SK-N-SH (cell line): ENCODE measurements around the gene UQCRC1. TPM values are rescaled to one million over a fixed set of nuclear protein-coding genes. Genes with fewer than 3 reads are reported as not detected.

Experiments used
- CTCF ChIA-PET: fragments of 300-600, 350-600 bp; formaldehyde crosslinking; extraction: SDS; loops from one replicate; lab custom pipeline; 2021; lab: Yijun Ruan, JAX
- POLR2A ChIA-PET: fragments of 350-600 bp; sonication (Branson Sonifier 250); formaldehyde crosslinking; extraction: SDS; loops from one replicate; lab custom pipeline; 2020; ENCODE audit warnings: antibody characterized with exemption, inconsistent platforms; lab: Yijun Ruan, JAX
- DNase-seq: peaks from one replicate; pipeline ENCODE4 v3.0.0; 2012
- H2AFZ ChIP-seq: fragments of 200-600 bp; sonication (generic); 2 replicates; pipeline ENCODE4 v1.8.1; 2016; ENCODE audit warnings: antibody characterized with exemption, mild to moderate bottlenecking, low read depth
- H3F3A ChIP-seq: fragments of 200-600 bp; sonication (generic); replicated peaks from 2 replicates; pipeline ENCODE3; 2016; ENCODE audit warnings: antibody characterized with exemption, mild to moderate bottlenecking; ENCODE audit not compliant: insufficient read depth
- H3K27ac ChIP-seq, 2 experiments: fragments of 200-500 bp in 1 of 2; fragments of 200-600 bp in 1 of 2; sonication (Bioruptor generic) in 1 of 2; sonication (generic), shearing (Covaris generic) in 1 of 2; 2 replicates each; pipeline versions ENCODE4 v1.5.1 to v1.6.1; 2014 to 2016; ENCODE audit warnings: low read depth in 2 of 2, inconsistent platforms in 1 of 2, low read length in 1 of 2, mild to moderate bottlenecking in 1 of 2, mixed read lengths in 1 of 2
- H3K27me3 ChIP-seq: fragments of 200-600 bp; sonication (generic), shearing (Covaris generic); 2 replicates; pipeline ENCODE4 v1.6.1; 2016; ENCODE audit warnings: mixed run types; ENCODE audit not compliant: insufficient read depth
- H3K36me3 ChIP-seq, 2 experiments: fragments of 200-500 bp in 1 of 2; fragments of 200-600 bp in 1 of 2; sonication (Bioruptor generic) in 1 of 2; sonication (generic) in 1 of 2; replicated peaks in 1 of 2; 2 replicates each; pipeline versions ENCODE3 to v1.5.1; 2014 to 2016; ENCODE audit warnings: low read length in 1 of 2, mild to moderate bottlenecking in 1 of 2; ENCODE audit not compliant: insufficient read depth in 2 of 2, control insufficient read depth in 1 of 2
- H3K4me1 ChIP-seq, 2 experiments: fragments of 200-500 bp in 1 of 2; fragments of 200-600 bp in 1 of 2; sonication (Bioruptor generic) in 1 of 2; sonication (generic), shearing (Covaris generic) in 1 of 2; 2 replicates each; pipeline versions ENCODE4 v1.5.1 to v1.6.1; 2014 to 2016; ENCODE audit warnings: low read depth in 1 of 2, low read length in 1 of 2, mixed run types in 1 of 2; ENCODE audit not compliant: insufficient read depth in 2 of 2, control insufficient read depth in 1 of 2
- H3K4me2 ChIP-seq: fragments of 200-600 bp; sonication (generic), shearing (Covaris generic); 2 replicates; pipeline ENCODE4 v1.6.1; 2017; ENCODE audit warnings: mixed run types
- H3K4me3 ChIP-seq, 2 experiments: fragments of 200-500 bp in 1 of 2; fragments of 200-600 bp in 1 of 2; sonication (Bioruptor generic) in 1 of 2; sonication (generic), shearing (Covaris generic) in 1 of 2; 2 replicates each; pipeline versions ENCODE4 v1.5.1 to v1.8.1; 2014 to 2016; ENCODE audit warnings: low read depth in 2 of 2, inconsistent platforms in 1 of 2, low read length in 1 of 2, mild to moderate bottlenecking in 1 of 2, mixed read lengths in 1 of 2, moderate library complexity in 1 of 2
- H3K79me2 ChIP-seq: fragments of 200-600 bp; sonication (generic); 2 replicates; pipeline ENCODE4 v1.8.1; 2017; ENCODE audit warnings: mild to moderate bottlenecking; ENCODE audit not compliant: insufficient read depth
- H3K9ac ChIP-seq: fragments of 200-600 bp; sonication (generic); 2 replicates; pipeline ENCODE4 v1.6.1; 2017; ENCODE audit warnings: mixed run types
- H3K9me2 ChIP-seq: fragments of 200-600 bp; sonication (generic); 2 replicates; pipeline ENCODE4 v1.6.1; 2017; ENCODE audit warnings: mixed run types
- H3K9me3 ChIP-seq: fragments of 200-600 bp; sonication (generic); 2 replicates; pipeline ENCODE4 v1.6.1; 2017; ENCODE audit warnings: mixed run types, mild to moderate bottlenecking, moderate library complexity
- H4K20me1 ChIP-seq: fragments of 200-600 bp; sonication (generic); 2 replicates; pipeline ENCODE4 v1.6.1; 2017; ENCODE audit warnings: mild to moderate bottlenecking, mixed run types; ENCODE audit not compliant: insufficient read depth
- ELF1 ChIP-seq: IDR thresholded peaks from 2 replicates; pipeline ENCODE4 v1.4.0; 2012
- EP300 ChIP-seq, 2 experiments: IDR thresholded peaks; 2 replicates each; pipeline versions ENCODE4 v1.4.0 to v1.6.1; 2012; ENCODE audit warnings: borderline replicate concordance in 1 of 2, low read depth in 1 of 2, low read length in 1 of 2
- EZH2phosphoT487 ChIP-seq: fragments of 200-600 bp; sonication (generic); IDR thresholded peaks from 2 replicates; pipeline ENCODE4 v1.6.1; 2017; ENCODE audit warnings: low read depth, mixed run types, mild to moderate bottlenecking, antibody characterized with exemption, moderate library complexity, borderline replicate concordance
- FOXM1 ChIP-seq: IDR thresholded peaks from 2 replicates; pipeline ENCODE4 v1.4.0; 2012; ENCODE audit warnings: low read depth, mild to moderate bottlenecking
- GABPA ChIP-seq: IDR thresholded peaks from 2 replicates; pipeline ENCODE4 v1.4.0; 2012; ENCODE audit warnings: low read depth, mild to moderate bottlenecking
- GATA2 ChIP-seq: sonication (generic); formaldehyde crosslinking; IDR thresholded peaks from 2 replicates; pipeline ENCODE4 v1.5.0; 2020; ENCODE audit warnings: mild to moderate bottlenecking, missing genetic modification reagents
- JUND ChIP-seq: IDR thresholded peaks from 2 replicates; pipeline ENCODE4 v1.4.0; 2012
- MAX ChIP-seq: IDR thresholded peaks from 2 replicates; pipeline ENCODE4 v1.4.0; 2012; ENCODE audit warnings: low read depth
- MXI1 ChIP-seq: IDR thresholded peaks from 2 replicates; pipeline ENCODE4 v1.6.1; 2012; ENCODE audit warnings: mild to moderate bottlenecking, low read depth, low read length, improper control_type of control experiment
- NRF1 ChIP-seq: IDR thresholded peaks from 2 replicates; pipeline ENCODE4 v1.6.1; 2012; ENCODE audit warnings: low read depth, mild to moderate bottlenecking, low read length
- PBX3 ChIP-seq: IDR thresholded peaks from 2 replicates; pipeline ENCODE4; 2012
- POLR2AphosphoS5 ChIP-seq: IDR thresholded peaks from 2 replicates; pipeline ENCODE4 v1.6.1; 2012; ENCODE audit warnings: low read depth, low read length
- RAD21 ChIP-seq: IDR thresholded peaks from 2 replicates; pipeline ENCODE4 v1.6.1; 2012; ENCODE audit warnings: mild to moderate bottlenecking, low read length
- RFX5 ChIP-seq: IDR thresholded peaks from 2 replicates; pipeline ENCODE4 v1.6.1; 2012; ENCODE audit warnings: mild to moderate bottlenecking, improper control_type of control experiment, low read length
- SIN3A ChIP-seq: IDR thresholded peaks from 2 replicates; pipeline ENCODE4 v1.6.1; 2012; ENCODE audit warnings: low read depth, mild to moderate bottlenecking, low read length, moderate library complexity, borderline replicate concordance
- SMC3 ChIP-seq: IDR thresholded peaks from 2 replicates; pipeline ENCODE4 v1.6.1; 2012; ENCODE audit warnings: low read depth, low read length, improper control_type of control experiment
- TCF12 ChIP-seq: IDR thresholded peaks from 2 replicates; pipeline ENCODE4 v1.4.0; 2012
- USF1 ChIP-seq: IDR thresholded peaks from 2 replicates; pipeline ENCODE4 v1.4.0; 2012; ENCODE audit warnings: low read depth, borderline replicate concordance
- YY1 ChIP-seq: IDR thresholded peaks from 2 replicates; pipeline ENCODE4 v1.4.0; 2012; ENCODE audit warnings: low read depth, mild to moderate bottlenecking
- ZBTB33 ChIP-seq: IDR thresholded peaks from 2 replicates; pipeline ENCODE4 v1.4.0; 2012; ENCODE audit warnings: low read depth, borderline replicate concordance
- WGBS: methylation state at CpG from one replicate; pipeline ENCODE4 v1.1.6; 2017; ENCODE audit warnings: low lambda C conversion rate; 5-methylcytosine and 5-hydroxymethylcytosine counted together
- polyA plus RNA-seq, 3 experiments: library from polyadenylated mRNA; depleted of rRNA; stranded (reverse); fragments of >200 nt; gene quantifications; 2 replicates each; pipeline ENCODE4 v1.2.3, GENCODE V29; 2012

UQCRC1 gene
- polyA plus RNA-seq, 1 of the 3 experiments (the other 2 are of a cell fraction): 284 TPM

- Histone ChIP-seq H3K36me3 (peaks cover 3 to 12% of the 10 kb centered on the region in 2 experiments), H3K9ac (no peak overlapping the region), H3F3A (peaks cover under 1% of the 10 kb centered on the region), H3K79me2 (no peaks in the 10 kb centered on the region), H2AFZ (no peak overlapping the region), H3K4me3 (no peak overlapping the region), H3K27ac (no peak overlapping the region), H3K4me1 (no peaks in the 10 kb centered on the region), H3K9me3 (no peaks in the 10 kb centered on the region), H4K20me1 (no peaks in the 10 kb centered on the region), H3K9me2 (no peaks in the 10 kb centered on the region), H3K27me3 (no peaks in the 10 kb centered on the region), H3K4me2 (no peak overlapping the region)
- 89% methylated on average over 5 of the region's 6 CpGs for WGBS
- ChIA-PET CTCF (interaction anchor here (3.3 kb wide), 1 partner anchor 12 kb away, joined by 17 read pairs; the partner anchor contains the start of gene SLC26A6), POLR2A (interaction anchor here (0.7 to 1.2 kb wide), 4 partner anchors 10 to 103 kb away, joined by 3 to 5 read pairs (median 3); partner anchors contain the start of gene CELSR3)
- TF ChIP-seq NRF1 (no peak), RFX5 (no peak), RAD21 (no peak), POLR2AphosphoS5 (no peak), SMC3 (no peak), YY1 (no peak), GATA2 (CRISPR knock-in tag) (no peak), USF1 (no peak), ELF1 (no peak), JUND (no peak)
- DNase-seq: no peak
These were observed 14.6 kb upstream of the UQCRC1 start for GRCh38 chr3:48623851-48624547.

- H3K27me3 ChIP-seq: no peaks in the 10 kb centered on the region
- H3K9me3 ChIP-seq: 0 out of 2 replicates have a peak, but pooled peaks cover 8% of the 10 kb centered on the region
- H3K9ac ChIP-seq: no peak within 1 kb of the TSS
- no peak within 1 kb of the TSS for H3K4me2 ChIP-seq
- H3K9me2 ChIP-seq: no peaks in the 10 kb centered on the region
- no peaks in the 10 kb centered on the region for H3K4me1 ChIP-seq
- WGBS: 93% methylated on average over 3 of the region's 19 CpGs
- POLR2A ChIA-PET: no interaction called here
- CTCF ChIA-PET: interaction anchor here (1.4 to 1.9 kb wide), 2 partner anchors 9 to 14 kb away, joined by 3 to 10 read pairs; partner anchors contain the start of gene SLC26A6
- no peaks in the 10 kb centered on the region for H4K20me1 ChIP-seq
- H3K36me3 ChIP-seq: peaks cover 2 to 3% of the 10 kb centered on the region in 2 experiments
- no peak within 1 kb of the TSS for H3K27ac ChIP-seq
- H3K4me3 ChIP-seq: no peak within 1 kb of the TSS
- H3F3A ChIP-seq: peaks cover 3% of the 10 kb centered on the region
- H3K79me2 ChIP-seq: no peaks in the 10 kb centered on the region
- no peak within 1 kb of the TSS for H2AFZ ChIP-seq
- DNase-seq: no peak
- TF ChIP-seq PBX3: no peak
- no peak for TF ChIP-seq MXI1
- no peak for TF ChIP-seq POLR2AphosphoS5
- TF ChIP-seq SIN3A: no peak
- no peak for TF ChIP-seq TCF12
- no peak for TF ChIP-seq NRF1
- TF ChIP-seq MAX: no peak
- TF ChIP-seq EZH2phosphoT487: no peak
- TF ChIP-seq ZBTB33: no peak
- no peak for TF ChIP-seq EP300 (IDR thresholded peaks at IDR 0.05; ENCODE audit: borderline replicate concordance in 1 of 2, low read depth in 1 of 2, low read length in 1 of 2)
- no peak for TF ChIP-seq GABPA
- TF ChIP-seq FOXM1: no peak
- TF ChIP-seq, all 33 proteins: peak for 0
These were observed 12.0 kb upstream of the UQCRC1 start, which contains the start of gene TMEM89 for GRCh38 chr3:48621461-48621869. Gene TMEM89, minus strand, starts transcription at chr3:48621769. Its CDS starts 13 bp downstream, at chr3:48621756.
